ENCODE measurements around the gene CAPN2.
A peak's percentile ranks its signal among the peaks of the same experiment; 100 is the strongest.

CAPN2 gene

DNA sequence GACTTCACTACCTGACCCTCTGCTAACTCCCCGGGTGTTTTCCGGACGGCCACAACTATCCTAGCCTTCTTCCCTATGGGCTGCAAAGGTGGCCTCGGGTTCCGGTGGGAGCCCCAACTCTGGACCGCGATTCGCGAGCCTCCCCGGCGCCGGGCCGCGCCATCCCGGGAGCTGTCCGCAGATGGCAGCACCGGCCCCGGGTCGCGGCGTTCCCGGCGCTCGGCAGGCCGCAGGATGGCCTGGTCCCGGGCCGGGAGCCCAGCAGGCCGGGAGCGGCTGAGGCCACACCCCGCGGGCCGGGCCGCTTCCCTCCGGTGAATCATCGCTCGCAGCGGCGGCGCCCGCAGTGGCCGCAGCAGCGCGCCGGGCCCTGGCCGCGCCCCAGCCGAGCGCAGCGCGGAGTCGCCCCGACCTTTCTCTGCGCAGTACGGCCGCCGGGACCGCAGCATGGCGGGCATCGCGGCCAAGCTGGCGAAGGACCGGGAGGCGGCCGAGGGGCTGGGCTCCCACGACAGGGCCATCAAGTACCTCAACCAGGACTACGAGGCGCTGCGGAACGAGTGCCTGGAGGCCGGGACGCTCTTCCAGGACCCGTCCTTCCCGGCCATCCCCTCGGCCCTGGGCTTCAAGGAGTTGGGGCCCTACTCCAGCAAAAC, at the start of gene CAPN2:
Gene CAPN2 (plus strand): TSS at position 346 of the 656 bp plus-strand sequence. CDS start 102 bp downstream, at position 448.
- peak; percentile 95 for TF ChIP-seq ZFX (IDR thresholded peaks at IDR 0.05)
- TF ChIP-seq, protein P1, sequence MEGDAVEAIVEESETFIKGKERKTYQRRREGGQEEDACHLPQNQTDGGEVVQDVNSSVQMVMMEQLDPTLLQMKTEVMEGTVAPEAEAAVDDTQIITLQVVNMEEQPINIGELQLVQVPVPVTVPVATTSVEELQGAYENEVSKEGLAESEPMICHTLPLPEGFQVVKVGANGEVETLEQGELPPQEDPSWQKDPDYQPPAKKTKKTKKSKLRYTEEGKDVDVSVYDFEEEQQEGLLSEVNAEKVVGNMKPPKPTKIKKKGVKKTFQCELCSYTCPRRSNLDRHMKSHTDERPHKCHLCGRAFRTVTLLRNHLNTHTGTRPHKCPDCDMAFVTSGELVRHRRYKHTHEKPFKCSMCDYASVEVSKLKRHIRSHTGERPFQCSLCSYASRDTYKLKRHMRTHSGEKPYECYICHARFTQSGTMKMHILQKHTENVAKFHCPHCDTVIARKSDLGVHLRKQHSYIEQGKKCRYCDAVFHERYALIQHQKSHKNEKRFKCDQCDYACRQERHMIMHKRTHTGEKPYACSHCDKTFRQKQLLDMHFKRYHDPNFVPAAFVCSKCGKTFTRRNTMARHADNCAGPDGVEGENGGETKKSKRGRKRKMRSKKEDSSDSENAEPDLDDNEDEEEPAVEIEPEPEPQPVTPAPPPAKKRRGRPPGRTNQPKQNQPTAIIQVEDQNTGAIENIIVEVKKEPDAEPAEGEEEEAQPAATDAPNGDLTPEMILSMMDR (conservative IDR thresholded peaks at IDR 0.05) = peak; percentile 95
- H3K27ac ChIP-seq = peak within 1 kb of the TSS; percentile 87

DNA sequence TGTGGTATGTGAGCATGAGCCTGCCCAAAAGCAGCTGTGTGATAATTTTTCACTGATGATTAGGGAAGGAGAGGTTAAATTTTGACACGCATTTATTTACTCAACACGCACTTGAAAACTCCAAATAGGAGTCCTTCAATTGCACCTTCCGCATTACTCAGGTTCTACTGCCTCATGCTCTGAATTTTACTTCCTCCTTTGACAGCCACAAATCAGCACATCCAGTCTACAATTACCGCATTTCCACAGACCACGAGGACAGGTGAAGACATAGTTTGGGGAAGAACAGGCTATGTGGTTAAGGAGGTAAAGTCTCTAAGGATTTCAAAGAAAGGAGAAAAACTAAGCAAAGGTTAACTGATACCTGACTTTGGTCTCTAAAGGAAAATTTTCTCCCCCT, 49.4 kb upstream of the CAPN2 start:
- H3K27ac ChIP-seq = no peak overlapping the region
- no peak for TF ChIP-seq ZFX (IDR thresholded peaks at IDR 0.05)
- TF ChIP-seq, protein P1 (conservative IDR thresholded peaks at IDR 0.05) = no peak

DNA sequence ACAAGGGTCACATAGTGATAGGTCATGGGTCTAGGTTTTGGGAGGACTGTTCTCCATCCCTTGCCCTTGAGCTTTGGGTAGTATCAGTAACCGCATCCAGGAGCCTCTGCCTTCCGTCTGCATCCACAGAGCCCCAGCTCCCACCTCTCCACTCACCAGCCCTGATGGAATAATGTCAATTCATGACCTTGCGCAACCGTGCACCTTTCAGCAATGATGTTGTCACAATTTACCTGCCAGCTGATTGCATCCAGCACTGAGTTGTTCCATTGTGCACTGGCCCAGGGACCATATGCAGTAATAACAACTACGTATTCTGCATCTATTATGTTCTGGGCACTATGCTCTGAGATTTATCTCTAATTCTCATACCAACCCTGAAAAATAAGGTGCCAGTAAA, 48.2 kb upstream of the CAPN2 start:
- no peak overlapping the region for H3K27ac ChIP-seq
- TF ChIP-seq, protein P1 (conservative IDR thresholded peaks at IDR 0.05) = no peak
- no peak for TF ChIP-seq ZFX (IDR thresholded peaks at IDR 0.05)

DNA sequence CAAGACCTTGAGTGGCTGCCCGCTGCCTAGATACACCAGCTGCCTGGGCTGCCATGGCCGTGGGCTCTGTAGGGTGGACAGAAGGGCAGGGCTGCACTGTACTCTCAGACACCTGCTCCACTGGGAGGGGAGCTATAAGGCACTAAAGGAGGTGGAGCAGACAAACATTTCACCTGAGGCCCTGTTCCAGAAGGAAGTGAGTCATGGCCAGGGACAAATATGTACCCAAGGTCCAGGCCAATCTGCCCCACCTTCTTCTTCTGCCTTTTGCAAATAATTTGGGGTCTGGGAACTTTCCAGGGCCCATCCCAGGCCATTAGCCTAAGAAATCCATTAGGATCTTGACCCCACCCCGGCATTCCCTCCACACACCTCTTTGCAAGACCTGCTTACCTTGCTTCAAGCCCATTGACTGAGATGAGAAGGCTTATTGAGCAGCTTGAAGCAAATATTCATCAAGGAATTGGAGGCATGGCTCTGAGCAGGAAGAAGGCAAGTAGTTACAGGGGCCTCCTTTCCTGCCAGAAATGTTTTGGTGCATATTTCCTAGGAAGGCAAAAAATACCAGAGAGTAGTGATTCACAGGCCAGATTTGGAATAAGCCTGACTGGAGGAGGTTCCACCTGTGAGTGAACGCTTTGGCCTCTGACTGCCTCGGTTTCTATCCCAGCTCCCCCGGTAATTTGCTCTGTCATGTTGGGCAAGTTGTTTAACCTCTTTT, 46.6 kb upstream of the CAPN2 start, which contains the start of gene CAPN8:
Gene CAPN8 (minus strand): TSS at position 110 of the 721 bp plus-strand sequence. CDS start 55 bp downstream, at position 55.
- H3K27ac ChIP-seq = no peak within 1 kb of the TSS
- TF ChIP-seq ZFX (IDR thresholded peaks at IDR 0.05) = no peak
- TF ChIP-seq, protein P1 (conservative IDR thresholded peaks at IDR 0.05) = no peak

DNA sequence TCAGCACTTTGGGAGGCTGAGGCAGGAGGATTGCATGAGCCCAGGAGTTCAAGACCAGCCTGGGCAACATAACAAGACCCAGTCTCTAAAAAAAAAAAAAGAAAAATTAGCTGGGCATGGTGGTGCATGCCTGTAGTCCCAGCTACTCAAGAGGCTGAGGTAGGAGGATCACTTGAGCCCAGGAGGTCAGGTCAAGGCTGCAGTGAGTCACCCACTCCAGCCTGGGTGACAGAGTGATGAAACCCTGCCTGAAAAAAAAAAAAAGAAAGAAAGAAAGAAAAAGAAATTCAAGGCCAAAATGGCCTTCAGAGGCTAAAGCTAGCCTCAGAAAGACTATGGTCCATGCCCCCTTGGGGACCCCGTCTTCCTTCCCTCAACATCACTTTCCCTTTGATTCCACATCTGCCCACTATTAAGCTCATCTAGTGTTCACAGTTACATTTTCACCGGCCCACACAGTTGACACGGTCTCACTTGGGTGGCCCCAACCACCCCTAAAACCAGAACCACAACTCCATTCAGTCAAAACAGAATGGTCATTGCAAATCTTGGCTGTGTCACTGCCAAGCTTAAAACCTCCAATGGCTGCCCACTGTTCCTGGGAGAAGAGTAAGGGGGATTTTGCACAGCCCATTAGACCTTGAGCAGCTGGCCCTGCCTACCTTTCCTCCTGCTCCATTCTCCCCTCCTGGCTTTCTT, 44.7 kb upstream of the CAPN2 start:
- no peak overlapping the region for H3K27ac ChIP-seq
- TF ChIP-seq, protein P1 (conservative IDR thresholded peaks at IDR 0.05) = no peak
- TF ChIP-seq ZFX (IDR thresholded peaks at IDR 0.05) = no peak

DNA sequence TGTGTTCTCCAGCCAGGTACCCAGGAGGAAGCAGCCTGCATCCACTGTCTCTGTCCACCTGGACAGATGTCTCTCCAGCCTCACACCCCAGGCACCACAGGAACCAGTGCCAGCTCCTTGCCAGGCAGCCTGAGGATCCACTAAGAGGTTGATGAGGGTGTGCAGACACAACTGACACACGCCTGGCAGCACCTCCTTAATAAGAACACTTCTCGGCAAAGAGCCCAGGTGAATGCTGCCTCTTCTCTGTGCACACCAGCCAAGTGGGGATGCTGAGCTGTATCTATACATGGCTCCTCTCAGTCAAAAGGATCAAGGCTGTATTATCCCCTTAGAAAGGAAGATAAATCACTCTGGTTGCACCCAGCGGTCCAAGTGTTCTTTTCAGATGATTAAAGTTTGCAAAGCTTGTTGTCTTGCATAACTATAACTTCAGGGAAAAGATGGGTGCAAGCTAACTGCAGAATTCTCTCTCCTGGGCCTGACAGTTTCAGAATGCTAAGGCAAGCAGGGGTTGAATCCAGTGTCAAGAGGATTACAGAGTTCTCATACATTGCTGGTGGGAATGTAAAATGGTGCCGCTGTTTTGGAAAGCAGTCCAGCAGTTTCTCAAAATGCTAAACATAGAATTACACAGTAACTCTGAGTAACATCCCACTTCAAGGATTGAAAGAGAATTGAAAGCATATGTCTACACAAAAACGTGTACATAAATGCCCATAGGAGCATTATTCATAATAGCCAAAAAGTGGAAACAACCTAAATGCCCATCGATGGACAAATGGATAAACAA, 43.1 kb upstream of the CAPN2 start:
- TF ChIP-seq ZFX (IDR thresholded peaks at IDR 0.05) = no peak
- TF ChIP-seq, protein P1 (conservative IDR thresholded peaks at IDR 0.05) = no peak
- H3K27ac ChIP-seq = no peak overlapping the region

Data from C4-2B (cell line).